Measurements from ENCODE around the gene MRPL16.

DNA sequence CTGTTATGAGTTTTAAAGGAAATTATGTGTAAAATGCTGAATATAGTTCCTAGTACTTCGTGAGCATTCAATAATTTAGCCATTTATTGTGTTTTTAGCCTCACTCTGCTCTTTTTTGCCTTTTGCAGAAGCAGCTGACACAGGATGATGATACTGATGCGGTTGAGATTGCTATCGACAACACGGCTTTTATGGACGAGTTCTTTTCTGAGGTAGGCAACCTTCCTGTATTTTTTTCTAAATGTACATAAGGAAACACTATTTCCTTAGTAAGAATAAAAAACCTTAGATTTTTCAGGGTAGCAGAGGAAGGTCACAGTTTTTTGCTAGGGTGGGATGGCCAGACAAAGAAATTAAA lies 37.5 kb downstream of the MRPL16 start:
- no peak for TF ChIP-seq EZH2 (IDR thresholded peaks at IDR 0.05; ENCODE audit: borderline replicate concordance, low read depth, low read length, poor library complexity, severe bottlenecking)
- TF ChIP-seq, protein P1, sequence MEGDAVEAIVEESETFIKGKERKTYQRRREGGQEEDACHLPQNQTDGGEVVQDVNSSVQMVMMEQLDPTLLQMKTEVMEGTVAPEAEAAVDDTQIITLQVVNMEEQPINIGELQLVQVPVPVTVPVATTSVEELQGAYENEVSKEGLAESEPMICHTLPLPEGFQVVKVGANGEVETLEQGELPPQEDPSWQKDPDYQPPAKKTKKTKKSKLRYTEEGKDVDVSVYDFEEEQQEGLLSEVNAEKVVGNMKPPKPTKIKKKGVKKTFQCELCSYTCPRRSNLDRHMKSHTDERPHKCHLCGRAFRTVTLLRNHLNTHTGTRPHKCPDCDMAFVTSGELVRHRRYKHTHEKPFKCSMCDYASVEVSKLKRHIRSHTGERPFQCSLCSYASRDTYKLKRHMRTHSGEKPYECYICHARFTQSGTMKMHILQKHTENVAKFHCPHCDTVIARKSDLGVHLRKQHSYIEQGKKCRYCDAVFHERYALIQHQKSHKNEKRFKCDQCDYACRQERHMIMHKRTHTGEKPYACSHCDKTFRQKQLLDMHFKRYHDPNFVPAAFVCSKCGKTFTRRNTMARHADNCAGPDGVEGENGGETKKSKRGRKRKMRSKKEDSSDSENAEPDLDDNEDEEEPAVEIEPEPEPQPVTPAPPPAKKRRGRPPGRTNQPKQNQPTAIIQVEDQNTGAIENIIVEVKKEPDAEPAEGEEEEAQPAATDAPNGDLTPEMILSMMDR (conservative IDR thresholded peaks at IDR 0.05; ENCODE audit: low read depth, low read length), result no peak

All from A673 (cell line).